Stimulated activated CD8-positive, alpha-beta memory T cell treated with anti-CD3 and anti-CD28 coated beads, Interleukin-4, amount 100 ng/mL, for 24 hours (primary cell): Measurements from ENCODE around the gene TRIM32.
"Not testable (repeated sequence)": the region's sequence is repeated elsewhere in the genome, so short reads cannot be mapped to it uniquely, and the experiment has no call there.

Source experiments
- DNase-seq: peaks from one replicate; pipeline ENCODE4 v3.0.0-alpha.2; 2020; ENCODE audit warnings: low read depth

TRIM32 gene

DNA sequence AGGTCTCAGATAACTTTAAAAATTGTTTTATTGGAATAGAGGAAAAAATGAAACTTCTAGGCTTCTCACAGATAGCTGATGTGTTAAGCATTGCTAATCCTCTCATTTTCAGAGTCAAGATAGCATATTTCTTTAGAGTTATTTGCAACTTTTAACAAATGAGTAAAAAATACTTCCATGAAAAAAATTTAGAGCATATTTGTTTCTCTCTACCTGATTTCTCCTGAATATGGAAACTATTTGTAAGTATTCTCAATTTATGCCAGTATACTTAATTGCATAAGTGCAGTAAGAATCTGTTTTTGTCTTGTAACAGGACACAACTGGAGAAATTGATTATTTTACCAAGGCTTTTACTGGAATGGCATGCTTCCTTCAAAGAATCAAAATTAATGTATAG is 3.6 kb upstream of the TRIM32 start:
- no peak for DNase-seq

DNA sequence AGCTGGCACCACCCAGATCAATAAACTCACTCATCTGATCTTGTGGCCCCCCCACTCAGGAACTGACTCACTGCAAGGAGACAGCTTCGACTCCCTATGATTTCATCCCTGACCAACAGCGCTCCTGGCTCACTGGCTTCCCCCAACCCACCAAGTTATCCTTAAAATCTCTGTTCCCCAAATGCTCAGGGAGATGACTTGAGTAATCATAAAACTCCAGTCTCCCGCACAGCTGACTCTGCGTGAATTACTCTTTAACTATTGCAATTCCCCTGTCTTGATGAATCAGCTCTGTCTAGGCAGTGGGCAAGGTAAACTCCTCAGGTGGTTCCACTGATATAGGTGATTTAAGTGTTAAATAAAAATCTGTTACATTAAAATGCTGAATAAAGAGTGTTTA is 1.9 kb upstream of the TRIM32 start:
- DNase-seq: no peak

DNA sequence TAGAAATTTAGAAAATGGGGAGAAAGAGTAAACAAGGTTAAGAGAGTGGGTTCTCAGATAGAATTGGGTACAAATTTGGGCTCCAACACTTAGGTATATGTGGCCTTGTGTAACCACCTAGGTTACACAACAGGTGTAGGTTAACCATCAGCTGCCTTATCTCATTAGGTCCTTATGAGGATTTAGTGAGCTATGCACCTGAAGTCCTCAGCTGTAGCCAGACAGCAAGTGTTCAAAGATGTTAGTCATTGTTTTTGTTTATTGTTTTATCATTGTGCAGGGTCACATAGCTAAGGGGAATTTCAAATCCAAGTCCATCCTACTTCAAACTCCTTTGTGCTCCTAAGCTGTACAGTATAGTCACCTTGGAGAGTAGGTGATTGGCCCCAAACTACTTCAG is 970 bp upstream of the TRIM32 start:
- no peak for DNase-seq

- DNase-seq: no peak
These were observed 422 bp upstream of the TRIM32 start for GRCh38 chr9:116686693-116687073.

- DNase-seq: no peak
These were observed 640 bp downstream of the TRIM32 start for GRCh38 chr9:116687754-116688135.

- no peak for DNase-seq
These were observed 1.8 kb downstream of the TRIM32 start for GRCh38 chr9:116688806-116689485.

GRCh38 chr9:116689486-116690032 is 2.5 kb downstream of the TRIM32 start:
- DNase-seq: no peak

GRCh38 chr9:116690805-116691204 is 3.7 kb downstream of the TRIM32 start:
- DNase-seq: not testable (repeated sequence)

DNA sequence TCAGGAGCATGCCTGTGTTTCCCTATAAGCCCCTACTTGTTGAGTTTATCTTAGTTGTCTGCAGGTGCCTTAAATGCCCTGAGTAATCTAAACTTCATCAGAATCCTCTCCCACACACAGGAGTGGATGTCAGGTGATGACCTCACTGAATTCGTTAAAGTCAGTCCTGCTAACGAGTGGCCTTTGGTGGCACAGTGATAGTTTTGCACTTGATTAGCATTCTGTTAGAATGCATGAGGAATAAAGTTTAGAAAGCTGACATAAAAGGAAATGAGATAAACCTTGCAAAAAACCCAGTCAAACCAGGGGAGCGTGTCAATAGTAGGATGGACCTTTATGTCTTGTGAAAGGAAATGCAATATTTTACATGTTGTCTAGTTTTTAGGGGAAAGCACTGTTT is 4.5 kb downstream of the TRIM32 start:
- DNase-seq: no peak

GRCh38 chr9:116692616-116693015 is 5.5 kb downstream of the TRIM32 start:
- DNase-seq: no peak

- no peak for DNase-seq
These were observed 6.2 kb downstream of the TRIM32 start for GRCh38 chr9:116693233-116693731.

DNA sequence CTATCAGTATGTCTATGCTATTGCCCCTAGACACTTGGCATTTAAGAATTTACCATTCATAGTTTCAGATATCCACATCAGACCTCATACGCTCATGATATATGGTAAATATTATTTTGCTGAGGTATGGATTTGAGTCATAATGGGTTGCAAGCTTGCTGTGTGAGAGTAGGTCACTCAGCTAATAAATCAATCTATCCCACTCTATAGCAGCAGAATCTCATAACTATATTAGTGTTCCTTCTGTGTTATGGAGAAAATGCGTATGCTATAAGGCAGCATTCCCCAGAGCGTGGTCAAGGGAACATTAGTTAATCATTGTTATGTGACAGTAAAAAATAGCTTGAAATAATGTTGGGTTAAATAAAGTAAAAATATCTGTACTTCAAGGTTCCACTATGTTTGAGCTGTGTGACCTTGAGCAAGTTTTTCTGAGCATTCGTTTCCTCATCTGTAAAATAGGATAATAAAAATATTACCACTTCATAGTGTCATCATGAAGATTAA is 7.7 kb downstream of the TRIM32 start:
- DNase-seq: no peak

- no peak for DNase-seq
These were observed 8.3 kb downstream of the TRIM32 start for GRCh38 chr9:116695438-116695837.

- DNase-seq: no peak
These were observed 10.3 kb downstream of the TRIM32 start for GRCh38 chr9:116697362-116697761.

- no peak for DNase-seq
These were observed 10.8 kb downstream of the TRIM32 start for GRCh38 chr9:116697887-116698286.

DNA sequence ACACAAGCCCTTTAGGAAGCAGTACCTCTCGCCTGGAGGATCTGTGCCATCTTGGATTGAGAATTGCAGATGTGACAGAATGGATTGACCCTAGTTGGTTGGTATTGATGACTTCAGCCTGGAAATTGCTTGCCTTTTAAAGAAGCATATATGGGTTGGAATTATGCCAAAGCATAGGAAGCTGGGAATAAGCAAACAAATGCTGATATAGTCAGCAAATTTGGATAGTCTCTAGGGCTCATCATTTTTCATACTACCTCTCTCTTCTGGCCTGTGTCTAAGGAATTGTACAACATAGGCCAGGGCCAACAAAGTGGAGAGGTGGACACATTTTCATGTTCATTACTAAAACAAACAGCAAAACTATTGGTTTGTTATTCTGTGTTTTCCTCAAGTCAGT is 13.2 kb downstream of the TRIM32 start:
- DNase-seq: no peak

GRCh38 chr9:116700882-116701865 is 14.1 kb downstream of the TRIM32 start:
- DNase-seq: no peak

DNA sequence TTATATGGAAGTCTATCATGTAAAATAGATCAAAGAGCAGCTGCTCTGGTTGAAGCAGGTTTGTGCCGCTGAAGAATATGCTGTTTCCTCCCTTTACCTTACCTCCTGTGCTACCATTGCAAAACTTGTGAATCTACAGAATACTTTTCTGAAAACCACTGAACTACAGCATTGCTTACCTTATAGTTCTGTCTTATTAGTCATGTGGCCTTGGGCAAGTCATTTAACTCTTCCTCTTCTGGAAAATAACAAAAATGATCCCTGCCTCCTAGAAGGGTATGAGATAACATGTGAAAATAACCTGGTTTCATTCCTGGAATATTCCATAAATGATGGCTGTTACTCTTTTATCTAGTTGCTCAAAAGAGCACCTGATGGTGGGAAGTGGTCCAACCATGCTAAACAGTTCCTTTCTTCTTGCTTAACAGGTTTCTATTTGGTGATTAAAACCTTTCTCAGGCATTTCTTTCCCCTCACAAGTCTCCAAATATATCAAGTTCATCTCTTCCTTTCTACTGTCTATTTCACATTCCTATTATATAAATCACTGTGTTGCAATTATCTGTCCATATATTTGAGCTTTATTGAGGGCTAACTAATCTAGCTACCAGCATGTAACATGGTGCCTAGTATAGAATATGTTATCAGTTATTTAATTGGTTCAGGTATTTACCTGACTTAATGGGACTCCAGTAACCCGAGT is 15.0 kb downstream of the TRIM32 start:
- DNase-seq: no peak

DNA sequence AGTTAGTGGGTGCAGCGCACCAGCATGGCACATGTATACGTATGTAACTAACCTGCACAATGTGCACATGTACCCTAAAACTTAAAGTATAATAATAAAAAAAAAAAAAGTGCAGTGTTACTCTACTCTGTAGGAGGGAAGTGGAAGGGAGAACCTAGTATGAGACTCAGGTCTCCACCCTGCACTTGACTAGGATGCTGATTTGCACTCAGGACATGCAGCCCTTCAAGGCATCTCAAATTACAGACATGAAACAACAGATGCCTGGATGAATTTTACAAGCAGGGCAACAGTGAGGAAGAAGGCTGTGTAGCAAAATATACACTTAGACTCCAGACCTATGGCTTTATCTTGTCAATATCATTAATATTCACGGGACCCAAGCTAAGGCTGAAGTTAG is 16.5 kb downstream of the TRIM32 start:
- no peak for DNase-seq

DNA sequence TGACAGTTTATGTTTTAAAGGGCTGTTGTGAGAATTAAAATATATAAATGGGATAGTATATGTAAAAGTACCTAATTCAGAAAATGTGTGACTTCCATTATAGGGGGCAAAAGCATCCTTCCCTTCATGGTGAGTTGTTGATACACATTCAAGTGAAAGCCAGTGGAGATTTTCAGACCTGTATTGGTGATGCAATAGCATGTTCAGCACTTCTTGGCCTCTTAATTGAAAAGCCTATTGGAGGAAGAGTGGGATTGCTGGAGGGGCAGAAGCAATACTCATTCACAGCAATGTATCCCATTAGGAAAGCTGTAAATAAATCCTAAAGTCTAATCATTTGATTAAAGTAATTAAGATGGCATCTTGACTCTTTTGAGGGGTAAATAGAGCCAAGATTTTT is 17.4 kb downstream of the TRIM32 start:
- no peak for DNase-seq

- no peak for DNase-seq
These were observed 18.4 kb downstream of the TRIM32 start for GRCh38 chr9:116705531-116705930.
